Duodenal mucosa (tissue), 2 donors: ENCODE results near the gene NUDT4.
"Not testable (repeated sequence)": the region's sequence is repeated elsewhere in the genome, so short reads cannot be mapped to it uniquely, and the experiment has no call there.

Experiments used
- H3K27ac ChIP-seq: one replicate; pipeline ENCODE4 v1.7.0; 2013; ENCODE audit warnings: low read depth, low read length
- H3K27me3 ChIP-seq, 2 donors: one replicate each; pipeline ENCODE4 v1.7.0; 2013; ENCODE audit warnings: low read length in 2 of 2, control low read depth in 1 of 2; ENCODE audit not compliant: insufficient read depth in 2 of 2, control insufficient read depth in 1 of 2
- H3K36me3 ChIP-seq, 2 donors: one replicate each; pipeline ENCODE4 v1.7.0; 2013; ENCODE audit warnings: low read length in 2 of 2, control low read depth in 1 of 2; ENCODE audit not compliant: insufficient read depth in 2 of 2, control insufficient read depth in 1 of 2
- H3K4me1 ChIP-seq, 2 donors: one replicate each; pipeline ENCODE4 v1.7.0; 2013; ENCODE audit warnings: low read length in 2 of 2, control low read depth in 1 of 2; ENCODE audit not compliant: insufficient read depth in 2 of 2, control insufficient read depth in 1 of 2
- H3K4me3 ChIP-seq, 2 donors: one replicate each; pipeline ENCODE4 v1.7.0; 2013; ENCODE audit warnings: low read length in 2 of 2, low read depth in 1 of 2
- H3K9ac ChIP-seq, 2 donors: one replicate each; pipeline ENCODE4 v1.7.0; 2013; ENCODE audit warnings: low read length in 2 of 2, low read depth in 1 of 2
- H3K9me3 ChIP-seq, 2 donors: one replicate each; pipeline ENCODE4 v1.7.0; 2013; ENCODE audit warnings: low read length in 2 of 2, control low read depth in 1 of 2; ENCODE audit not compliant: control insufficient read depth in 1 of 2

The NUDT4 gene

DNA sequence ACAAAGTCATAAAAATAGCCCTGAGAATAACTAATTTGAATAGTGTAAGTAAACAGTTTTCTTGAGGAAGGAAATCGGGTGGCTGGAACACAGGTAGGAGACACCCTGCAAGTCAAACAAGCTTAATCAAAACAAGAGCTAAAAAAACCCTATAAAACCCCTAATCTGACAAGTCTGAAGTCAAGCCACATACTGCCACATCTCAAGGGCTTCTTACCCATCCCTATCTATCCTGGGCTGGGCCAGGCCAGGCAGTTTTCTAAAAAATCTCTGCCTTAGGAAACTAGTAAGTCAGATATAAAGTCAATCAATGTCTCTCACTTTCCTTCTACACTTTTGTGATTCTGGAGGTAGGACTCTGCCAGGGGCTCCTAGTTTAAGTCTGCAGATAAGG is 48.7 kb downstream of the NUDT4 start:
- H3K4me3 ChIP-seq: no peak overlapping the region
- peaks cover 5 to 18% of the 10 kb centered on the region in 2 donors for H3K4me1 ChIP-seq
- no peaks in the 10 kb centered on the region for H3K27me3 ChIP-seq
- no peak overlapping the region for H3K9ac ChIP-seq
- no peaks in the 10 kb centered on the region for H3K9me3 ChIP-seq
- no peak overlapping the region for H3K27ac ChIP-seq
- H3K36me3 ChIP-seq: no peaks in the 10 kb centered on the region

GRCh38 chr12:93427779-93428564 is 50.2 kb downstream of the NUDT4 start:
- Histone ChIP-seq H3K9ac (no peak overlapping the region), H3K9me3 (no peaks in the 10 kb centered on the region), H3K4me3 (no peak overlapping the region), H3K27me3 (no peaks in the 10 kb centered on the region), H3K27ac (no peak overlapping the region), H3K36me3 (no peaks in the 10 kb centered on the region), H3K4me1 (peaks cover 5 to 18% of the 10 kb centered on the region in 2 donors)

GRCh38 chr12:93429448-93429847 is 51.7 kb downstream of the NUDT4 start:
- no peaks in the 10 kb centered on the region for H3K36me3 ChIP-seq
- peaks cover 5 to 13% of the 10 kb centered on the region in 2 donors for H3K4me1 ChIP-seq
- H3K4me3 ChIP-seq: no peak overlapping the region
- no peaks in the 10 kb centered on the region for H3K27me3 ChIP-seq
- H3K9me3 ChIP-seq: no peaks in the 10 kb centered on the region
- H3K9ac ChIP-seq: no peak overlapping the region
- H3K27ac ChIP-seq: no peak overlapping the region

DNA sequence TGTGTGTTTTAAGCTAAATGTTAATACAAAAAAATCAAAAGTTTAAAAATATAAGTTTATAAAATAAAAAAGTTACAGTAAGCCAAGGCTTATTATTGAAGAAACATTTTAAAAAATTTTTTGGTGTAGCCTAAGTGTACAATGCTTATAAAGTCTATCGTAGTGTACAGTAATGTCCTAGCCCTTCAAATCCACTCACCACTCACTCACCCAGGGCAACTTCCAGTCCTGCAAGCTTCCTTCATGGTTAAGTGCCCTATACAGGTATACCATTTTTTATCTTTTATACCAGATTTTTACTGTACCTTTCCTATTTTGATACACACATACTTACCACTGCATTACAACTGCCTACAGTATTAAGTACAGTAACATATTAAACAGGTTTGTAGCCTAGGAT is 52.1 kb downstream of the NUDT4 start:
- H3K4me1 ChIP-seq: peaks cover 5 to 13% of the 10 kb centered on the region in 2 donors
- H3K27ac ChIP-seq: no peak overlapping the region
- H3K27me3 ChIP-seq: no peaks in the 10 kb centered on the region
- H3K9me3 ChIP-seq: no peaks in the 10 kb centered on the region
- no peak overlapping the region for H3K4me3 ChIP-seq
- H3K36me3 ChIP-seq: no peaks in the 10 kb centered on the region
- H3K9ac ChIP-seq: no peak overlapping the region

DNA sequence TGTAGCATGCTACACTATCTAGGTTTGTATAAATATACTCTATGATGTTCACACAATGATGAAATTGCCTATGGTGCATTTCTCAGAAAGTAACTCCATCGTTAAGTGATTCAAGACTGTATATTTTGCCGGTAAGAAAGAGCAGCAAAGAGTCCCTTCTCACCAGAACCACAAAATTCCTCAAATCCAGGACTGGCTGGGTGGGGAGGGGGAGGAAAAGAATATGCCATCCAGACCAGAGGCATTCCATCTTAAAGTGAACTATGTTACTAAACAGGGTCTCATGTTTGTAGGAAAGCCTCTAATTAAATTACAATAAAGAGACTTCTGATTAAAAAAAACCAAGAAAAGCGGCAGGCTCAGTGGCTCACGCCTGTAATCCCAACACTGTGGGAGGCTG is 52.6 kb downstream of the NUDT4 start:
- H3K9me3 ChIP-seq: no peaks in the 10 kb centered on the region
- H3K36me3 ChIP-seq: no peaks in the 10 kb centered on the region
- no peak overlapping the region for H3K9ac ChIP-seq
- H3K27ac ChIP-seq: no peak overlapping the region
- no peaks in the 10 kb centered on the region for H3K27me3 ChIP-seq
- peaks cover under 1 to 9% of the 10 kb centered on the region in 2 donors for H3K4me1 ChIP-seq
- no peak overlapping the region for H3K4me3 ChIP-seq

DNA sequence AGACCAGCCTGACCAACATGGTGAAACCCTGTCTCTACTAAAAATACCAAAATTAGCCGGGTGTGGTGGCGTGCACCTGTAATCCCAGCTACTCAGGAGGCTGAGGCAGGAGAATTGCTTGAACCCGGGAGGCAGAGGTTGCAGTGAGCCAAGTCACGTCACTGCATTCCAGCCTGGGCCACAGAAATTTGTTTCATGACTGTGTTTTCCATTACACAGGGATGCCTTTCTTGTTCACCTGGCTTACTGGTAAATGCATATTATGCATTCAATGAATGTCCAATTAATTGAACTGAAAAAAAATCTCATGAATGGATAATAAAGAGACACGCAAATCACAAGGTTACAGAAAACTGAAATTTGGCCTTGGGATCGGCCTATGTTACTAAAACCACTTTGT is 54.3 kb downstream of the NUDT4 start:
- not testable (repeated sequence) for H3K9ac ChIP-seq, H3K4me3 ChIP-seq, H3K9me3 ChIP-seq, H3K27me3 ChIP-seq, H3K27ac ChIP-seq, H3K36me3 ChIP-seq, H3K4me1 ChIP-seq

- no peaks in the 10 kb centered on the region for H3K9me3 ChIP-seq
- H3K27me3 ChIP-seq: no peaks in the 10 kb centered on the region
- no peak overlapping the region for H3K27ac ChIP-seq
- no peak overlapping the region for H3K4me3 ChIP-seq
- no peak overlapping the region for H3K9ac ChIP-seq
- H3K4me1 ChIP-seq: peaks cover 12 to 15% of the 10 kb centered on the region in 2 donors
- H3K36me3 ChIP-seq: no peaks in the 10 kb centered on the region
These were observed 56.6 kb downstream of the NUDT4 start for GRCh38 chr12:93434256-93434865.

DNA sequence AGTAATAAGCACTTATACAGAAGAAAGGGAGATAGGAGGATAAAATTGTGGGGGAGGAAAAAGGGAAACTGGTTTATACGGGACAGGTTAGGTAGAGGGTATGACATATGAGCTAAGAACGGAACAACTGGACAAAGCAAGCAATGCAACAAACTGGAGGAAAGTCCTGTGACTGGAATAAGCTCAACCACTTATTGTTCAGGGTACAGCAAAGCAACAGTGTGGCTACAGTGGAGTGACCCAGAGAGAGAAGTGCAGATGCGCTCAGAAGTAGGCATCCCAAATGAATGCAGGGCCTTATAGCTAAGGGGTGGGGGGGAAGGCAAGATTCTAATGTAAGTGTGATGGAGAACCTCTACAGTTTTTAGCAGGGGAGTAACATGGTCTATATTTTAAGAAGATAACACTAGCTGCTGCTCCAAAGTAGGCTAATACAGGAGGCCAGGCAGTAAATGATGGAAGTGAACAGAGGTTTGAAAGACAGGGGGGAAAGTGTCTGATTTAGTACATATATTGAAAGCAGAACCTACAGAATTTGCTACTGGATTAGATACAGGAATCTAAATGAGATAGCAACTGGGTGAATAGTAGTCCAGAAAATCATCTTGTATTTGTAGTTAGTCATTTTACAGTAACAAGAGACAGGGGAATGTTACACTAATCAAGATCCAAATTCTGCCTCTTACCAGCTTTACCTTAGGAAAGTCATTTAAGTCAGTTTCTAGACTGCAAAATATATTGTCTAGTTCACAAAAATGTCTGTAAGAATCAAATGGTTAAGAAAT is 60.7 kb downstream of the NUDT4 start:
- peaks cover 28 to 32% of the 10 kb centered on the region in 2 donors for H3K4me1 ChIP-seq
- H3K27ac ChIP-seq: no peak overlapping the region
- H3K36me3 ChIP-seq: no peaks in the 10 kb centered on the region
- no peaks in the 10 kb centered on the region for H3K9me3 ChIP-seq
- peak overlapping the region; percentile 5 to 32 for H3K9ac ChIP-seq
- no peak overlapping the region for H3K4me3 ChIP-seq
- H3K27me3 ChIP-seq: no peaks in the 10 kb centered on the region

DNA sequence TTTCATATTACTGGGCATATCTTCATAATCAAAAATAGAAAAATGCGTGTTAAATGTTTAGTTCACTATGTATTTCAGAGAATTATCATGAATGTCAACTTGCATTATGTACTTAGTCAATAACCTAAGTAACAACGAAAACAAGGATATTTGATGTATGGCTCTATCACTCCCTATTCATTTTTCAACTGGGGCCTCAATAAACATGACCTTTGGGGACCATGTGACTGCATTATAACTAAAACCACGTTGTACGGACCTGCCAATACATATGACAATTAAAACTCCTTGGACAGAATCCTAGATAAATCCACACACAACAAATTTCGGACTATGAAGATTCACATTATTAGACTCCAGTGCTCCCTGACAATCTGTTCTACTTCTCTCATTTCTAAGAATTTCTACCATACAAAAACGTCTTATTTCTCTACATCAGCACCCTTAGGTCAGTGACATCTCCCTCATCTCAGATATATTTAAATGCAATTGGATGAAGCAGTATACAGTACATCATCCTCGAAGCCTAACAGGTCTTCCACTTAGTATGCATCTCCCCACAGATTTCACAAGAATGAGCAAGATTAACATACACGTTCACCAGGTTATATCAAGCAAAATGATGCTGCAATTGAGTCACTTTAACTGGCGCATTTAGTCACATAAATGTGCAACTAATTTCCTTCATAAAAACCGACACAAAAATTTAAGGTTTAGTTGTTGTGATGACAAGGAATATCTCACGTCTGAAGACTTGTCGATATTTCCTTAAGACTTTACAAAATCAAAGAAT is 62.5 kb downstream of the NUDT4 start:
- Histone ChIP-seq H3K9me3 (no peaks in the 10 kb centered on the region), H3K4me1 (peaks cover 28 to 32% of the 10 kb centered on the region in 2 donors), H3K27me3 (no peaks in the 10 kb centered on the region), H3K36me3 (no peaks in the 10 kb centered on the region), H3K27ac (no peak overlapping the region), H3K9ac (peak overlapping the region; percentile 79 to 92), H3K4me3 (peak overlapping the region; percentile 79 to 95)
